ENCODE data around the gene SLC9A3.

SLC9A3 gene

GRCh38 chr5:452978-453710 lies 71.1 kb downstream of the SLC9A3 start:
- Histone ChIP-seq H3K27me3 (ENCODE audit: control insufficient read depth in 1 of 2, insufficient read depth in 2 of 2, low read length in 2 of 2) (no peaks in the 10 kb centered on the region), H3K4me3 (ENCODE audit: low read depth in 1 of 2, low read length in 2 of 2) (no peak overlapping the region), H3K36me3 (ENCODE audit: control insufficient read depth in 1 of 2, insufficient read depth in 2 of 2, low read length in 2 of 2) (peaks cover 62 to 89% of the 10 kb centered on the region in 2 donors), H3K9ac (ENCODE audit: low read depth in 1 of 2, low read length in 2 of 2) (no peak overlapping the region), H3K27ac (ENCODE audit: low read depth, low read length) (no peak overlapping the region), H3K9me3 (ENCODE audit: control insufficient read depth in 1 of 2, low read length in 2 of 2) (peaks cover 0 to 15% of the 10 kb centered on the region in 2 donors), H3K4me1 (ENCODE audit: control insufficient read depth in 1 of 2, insufficient read depth in 2 of 2, low read length in 2 of 2) (peaks cover 0 to 9% of the 10 kb centered on the region in 2 donors)

- peaks cover 0 to 15% of the 10 kb centered on the region in 2 donors for H3K9me3 ChIP-seq (ENCODE audit: control insufficient read depth in 1 of 2, low read length in 2 of 2)
- H3K27ac ChIP-seq (ENCODE audit: low read depth, low read length): no peak overlapping the region
- H3K27me3 ChIP-seq (ENCODE audit: control insufficient read depth in 1 of 2, insufficient read depth in 2 of 2, low read length in 2 of 2): no peaks in the 10 kb centered on the region
- H3K4me1 ChIP-seq (ENCODE audit: control insufficient read depth in 1 of 2, insufficient read depth in 2 of 2, low read length in 2 of 2): peaks cover 0 to 13% of the 10 kb centered on the region in 2 donors
- H3K36me3 ChIP-seq (ENCODE audit: control insufficient read depth in 1 of 2, insufficient read depth in 2 of 2, low read length in 2 of 2): peaks cover 64 to 89% of the 10 kb centered on the region in 2 donors
- H3K4me3 ChIP-seq (ENCODE audit: low read depth in 1 of 2, low read length in 2 of 2): no peak overlapping the region
- H3K9ac ChIP-seq (ENCODE audit: low read depth in 1 of 2, low read length in 2 of 2): no peak overlapping the region
Observed at GRCh38 chr5:451587-452458, 72.4 kb downstream of the SLC9A3 start.

GRCh38 chr5:449151-449550 lies 75.1 kb downstream of the SLC9A3 start:
- Histone ChIP-seq H3K4me1 (ENCODE audit: control insufficient read depth in 1 of 2, insufficient read depth in 2 of 2, low read length in 2 of 2) (peaks cover 8 to 19% of the 10 kb centered on the region in 2 donors), H3K36me3 (ENCODE audit: control insufficient read depth in 1 of 2, insufficient read depth in 2 of 2, low read length in 2 of 2) (peaks cover 57 to 74% of the 10 kb centered on the region in 2 donors), H3K4me3 (ENCODE audit: low read depth in 1 of 2, low read length in 2 of 2) (no peak overlapping the region), H3K27ac (ENCODE audit: low read depth, low read length) (no peak overlapping the region), H3K27me3 (ENCODE audit: control insufficient read depth in 1 of 2, insufficient read depth in 2 of 2, low read length in 2 of 2) (no peaks in the 10 kb centered on the region), H3K9me3 (ENCODE audit: control insufficient read depth in 1 of 2, low read length in 2 of 2) (peaks cover 0 to 15% of the 10 kb centered on the region in 2 donors), H3K9ac (ENCODE audit: low read depth in 1 of 2, low read length in 2 of 2) (no peak overlapping the region)

GRCh38 chr5:448766-449090 lies 75.5 kb downstream of the SLC9A3 start:
- H3K4me3 ChIP-seq (ENCODE audit: low read depth in 1 of 2, low read length in 2 of 2): no peak overlapping the region
- H3K9ac ChIP-seq (ENCODE audit: low read depth in 1 of 2, low read length in 2 of 2): no peak overlapping the region
- no peaks in the 10 kb centered on the region for H3K27me3 ChIP-seq (ENCODE audit: control insufficient read depth in 1 of 2, insufficient read depth in 2 of 2, low read length in 2 of 2)
- H3K9me3 ChIP-seq (ENCODE audit: control insufficient read depth in 1 of 2, low read length in 2 of 2): peaks cover 0 to 15% of the 10 kb centered on the region in 2 donors
- H3K4me1 ChIP-seq (ENCODE audit: control insufficient read depth in 1 of 2, insufficient read depth in 2 of 2, low read length in 2 of 2): peaks cover 12 to 23% of the 10 kb centered on the region in 2 donors
- no peak overlapping the region for H3K27ac ChIP-seq (ENCODE audit: low read depth, low read length)
- H3K36me3 ChIP-seq (ENCODE audit: control insufficient read depth in 1 of 2, insufficient read depth in 2 of 2, low read length in 2 of 2): peaks cover 53 to 70% of the 10 kb centered on the region in 2 donors

- peaks cover 51 to 65% of the 10 kb centered on the region in 2 donors for H3K36me3 ChIP-seq (ENCODE audit: control insufficient read depth in 1 of 2, insufficient read depth in 2 of 2, low read length in 2 of 2)
Observed at GRCh38 chr5:448061-448765, 76.0 kb downstream of the SLC9A3 start.

GRCh38 chr5:447501-447900 lies 76.7 kb downstream of the SLC9A3 start:
- Histone ChIP-seq H3K36me3 (ENCODE audit: control insufficient read depth in 1 of 2, insufficient read depth in 2 of 2, low read length in 2 of 2) (peaks cover 44 to 58% of the 10 kb centered on the region in 2 donors), H3K9me3 (ENCODE audit: control insufficient read depth in 1 of 2, low read length in 2 of 2) (peaks cover 0 to 15% of the 10 kb centered on the region in 2 donors), H3K27me3 (ENCODE audit: control insufficient read depth in 1 of 2, insufficient read depth in 2 of 2, low read length in 2 of 2) (no peaks in the 10 kb centered on the region), H3K27ac (ENCODE audit: low read depth, low read length) (no peak overlapping the region), H3K4me1 (ENCODE audit: control insufficient read depth in 1 of 2, insufficient read depth in 2 of 2, low read length in 2 of 2) (peaks cover 13 to 22% of the 10 kb centered on the region in 2 donors), H3K4me3 (ENCODE audit: low read depth in 1 of 2, low read length in 2 of 2) (no peak overlapping the region), H3K9ac (ENCODE audit: low read depth in 1 of 2, low read length in 2 of 2) (no peak overlapping the region)

More at GRCh38 chr5:448061-448765, 76.0 kb downstream of the SLC9A3 start:
- peaks cover 0 to 15% of the 10 kb centered on the region in 2 donors for H3K9me3 ChIP-seq (ENCODE audit: control insufficient read depth in 1 of 2, low read length in 2 of 2)
- no peak overlapping the region for H3K27ac ChIP-seq (ENCODE audit: low read depth, low read length)
- H3K9ac ChIP-seq (ENCODE audit: low read depth in 1 of 2, low read length in 2 of 2): no peak overlapping the region
- H3K27me3 ChIP-seq (ENCODE audit: control insufficient read depth in 1 of 2, insufficient read depth in 2 of 2, low read length in 2 of 2): no peaks in the 10 kb centered on the region
- H3K4me1 ChIP-seq (ENCODE audit: control insufficient read depth in 1 of 2, insufficient read depth in 2 of 2, low read length in 2 of 2): peaks cover 13 to 23% of the 10 kb centered on the region in 2 donors
- H3K4me3 ChIP-seq (ENCODE audit: low read depth in 1 of 2, low read length in 2 of 2): no peak overlapping the region

- no peak overlapping the region for H3K4me3 ChIP-seq (ENCODE audit: low read depth in 1 of 2, low read length in 2 of 2)
- H3K27me3 ChIP-seq (ENCODE audit: control insufficient read depth in 1 of 2, insufficient read depth in 2 of 2, low read length in 2 of 2): no peaks in the 10 kb centered on the region
- H3K9me3 ChIP-seq (ENCODE audit: control insufficient read depth in 1 of 2, low read length in 2 of 2): peaks cover 0 to 9% of the 10 kb centered on the region in 2 donors
- peaks cover 42 to 51% of the 10 kb centered on the region in 2 donors for H3K36me3 ChIP-seq (ENCODE audit: control insufficient read depth in 1 of 2, insufficient read depth in 2 of 2, low read length in 2 of 2)
- H3K27ac ChIP-seq (ENCODE audit: low read depth, low read length): no peak overlapping the region
- peaks cover 19 to 29% of the 10 kb centered on the region in 2 donors for H3K4me1 ChIP-seq (ENCODE audit: control insufficient read depth in 1 of 2, insufficient read depth in 2 of 2, low read length in 2 of 2)
- no peak overlapping the region for H3K9ac ChIP-seq (ENCODE audit: low read depth in 1 of 2, low read length in 2 of 2)
Observed at GRCh38 chr5:446883-447263, 77.4 kb downstream of the SLC9A3 start.

- no peak overlapping the region for H3K4me3 ChIP-seq (ENCODE audit: low read depth in 1 of 2, low read length in 2 of 2)
- H3K9me3 ChIP-seq (ENCODE audit: control insufficient read depth in 1 of 2, low read length in 2 of 2): peaks cover 0 to 3% of the 10 kb centered on the region in 2 donors
- H3K36me3 ChIP-seq (ENCODE audit: control insufficient read depth in 1 of 2, insufficient read depth in 2 of 2, low read length in 2 of 2): peaks cover 37 to 45% of the 10 kb centered on the region in 2 donors
- H3K27ac ChIP-seq (ENCODE audit: low read depth, low read length): no peak overlapping the region
- H3K9ac ChIP-seq (ENCODE audit: low read depth in 1 of 2, low read length in 2 of 2): no peak overlapping the region
- no peaks in the 10 kb centered on the region for H3K27me3 ChIP-seq (ENCODE audit: control insufficient read depth in 1 of 2, insufficient read depth in 2 of 2, low read length in 2 of 2)
- peaks cover 20 to 29% of the 10 kb centered on the region in 2 donors for H3K4me1 ChIP-seq (ENCODE audit: control insufficient read depth in 1 of 2, insufficient read depth in 2 of 2, low read length in 2 of 2)
Observed at GRCh38 chr5:446066-446882, 78.0 kb downstream of the SLC9A3 start.

GRCh38 chr5:445591-445990 lies 78.7 kb downstream of the SLC9A3 start:
- Histone ChIP-seq H3K27me3 (ENCODE audit: control insufficient read depth in 1 of 2, insufficient read depth in 2 of 2, low read length in 2 of 2) (no peaks in the 10 kb centered on the region), H3K9ac (ENCODE audit: low read depth in 1 of 2, low read length in 2 of 2) (no peak overlapping the region), H3K27ac (ENCODE audit: low read depth, low read length) (no peak overlapping the region), H3K4me3 (ENCODE audit: low read depth in 1 of 2, low read length in 2 of 2) (no peak overlapping the region), H3K4me1 (ENCODE audit: control insufficient read depth in 1 of 2, insufficient read depth in 2 of 2, low read length in 2 of 2) (peaks cover 20 to 29% of the 10 kb centered on the region in 2 donors), H3K9me3 (ENCODE audit: control insufficient read depth in 1 of 2, low read length in 2 of 2) (no peaks in the 10 kb centered on the region), H3K36me3 (ENCODE audit: control insufficient read depth in 1 of 2, insufficient read depth in 2 of 2, low read length in 2 of 2) (peaks cover 33 to 41% of the 10 kb centered on the region in 2 donors)

All from duodenal mucosa (tissue), 2 donors.